ENCODE measurements around the gene NT5C.

- TF ChIP-seq POLR2A (IDR thresholded peaks at IDR 0.05) = no peak
- TF ChIP-seq CTCF (IDR thresholded peaks at IDR 0.05) = no peak
These were observed 36.6 kb downstream of the NT5C start for GRCh38 chr17:75094871-75095399.

All from gastroesophageal sphincter (tissue), 3 donors.